Endodermal cell (in vitro differentiated cells): Measurements from ENCODE around the gene ADIPOR2. TPM values are rescaled to one million over a fixed set of nuclear protein-coding genes. Genes with fewer than 3 reads are reported as not detected.

ENCODE experiments used
- DNase-seq: peaks from one replicate; pipeline ENCODE4 v3.0.0-alpha.2; 2017
- H3K27ac ChIP-seq: 2 replicates; pipeline ENCODE4 v1.5.1; 2013; ENCODE audit warnings: mild to moderate bottlenecking, low read depth, low read length, moderate library complexity
- H3K27me3 ChIP-seq: 2 replicates; pipeline ENCODE4 v1.6.1; 2013; ENCODE audit warnings: mild to moderate bottlenecking, low read length, moderate library complexity; ENCODE audit not compliant: insufficient read depth, control insufficient read depth, poor library complexity, severe bottlenecking
- H3K36me3 ChIP-seq: 2 replicates; pipeline ENCODE4 v1.7.0; 2013; ENCODE audit warnings: mild to moderate bottlenecking, low read length, moderate library complexity; ENCODE audit not compliant: control insufficient read depth, insufficient read depth
- H3K4me1 ChIP-seq: one replicate; pipeline ENCODE4 v1.7.0; 2013; ENCODE audit warnings: low read length; ENCODE audit not compliant: control insufficient read depth, insufficient read depth
- H3K4me3 ChIP-seq: 2 replicates; pipeline ENCODE4 v1.5.1; 2013; ENCODE audit warnings: mild to moderate bottlenecking, low read length, moderate library complexity
- H3K9ac ChIP-seq: 2 replicates; pipeline ENCODE4 v1.6.1; 2013; ENCODE audit warnings: mild to moderate bottlenecking, low read length, moderate library complexity; ENCODE audit not compliant: poor library complexity, severe bottlenecking; ENCODE audit errors: extremely low read depth
- H3K9me3 ChIP-seq: 2 replicates; pipeline ENCODE4 v1.6.1; 2013; ENCODE audit warnings: mild to moderate bottlenecking, low read length, moderate library complexity; ENCODE audit not compliant: control insufficient read depth
- H3K27ac Mint-ChIP-seq: 2 replicates; pipeline ENCODE4 v1.8.0; 2020; ENCODE audit warnings: mixed read lengths
- H3K27me3 Mint-ChIP-seq: 2 replicates; pipeline ENCODE4 v1.8.0; 2021; ENCODE audit warnings: mild to moderate bottlenecking, mixed read lengths; ENCODE audit not compliant: insufficient read depth
- H3K36me3 Mint-ChIP-seq: 2 replicates; pipeline ENCODE4 v1.8.0; 2020; ENCODE audit warnings: low read depth, mixed read lengths
- H3K4me1 Mint-ChIP-seq: 2 replicates; pipeline ENCODE4 v1.8.0; 2020; ENCODE audit warnings: mixed read lengths
- H3K4me3 Mint-ChIP-seq: 2 replicates; pipeline ENCODE4 v1.8.0; 2020; ENCODE audit warnings: mild to moderate bottlenecking, moderate library complexity, mixed read lengths
- H3K9me3 Mint-ChIP-seq: 2 replicates; pipeline ENCODE4 v1.8.0; 2020; ENCODE audit warnings: mild to moderate bottlenecking, mixed read lengths
- WGBS, 2 experiments: methylation state at CpG; one replicate each; pipeline versions ENCODE4 v1.1.5 to v1.1.7; 2013; ENCODE audit warnings: missing lambda C conversion rate in 2 of 2, mixed read lengths in 1 of 2; ENCODE audit not compliant: insufficient coverage in 1 of 2, insufficient read length in 1 of 2; 5-methylcytosine and 5-hydroxymethylcytosine counted together
- total RNA-seq, 2 donors: library from RNA; stranded (reverse); fragmentation: NEBNext Ultra II Directional in 1 of 2; extraction: Animal tissue kit (Norgen Biotek cat#: 25700) in 1 of 2; gene quantifications; 2 replicates in 1 of 2; 3 replicates in 1 of 2; pipeline ENCODE4 v1.2.1, GENCODE V29; 2021
- TF ChIP-seq, protein P1 (sequence below): fragments of 200-600 bp; sonication (generic); conservative IDR thresholded peaks from 2 replicates; pipeline ENCODE4 v1.5.0; 2021; ENCODE audit warnings: antibody characterized with exemption, mild to moderate bottlenecking

Gene ADIPOR2
- total RNA-seq, 2 donors from 2014 or later, result 53.7 to 124 TPM

- Mint-ChIP-seq H3K27ac (peak overlapping the region; percentile 48), H3K9me3 (no peaks in the 10 kb centered on the region), H3K4me1 (peaks cover 3% of the 10 kb centered on the region), H3K36me3 (peaks cover 46% of the 10 kb centered on the region), H3K27me3 (no peaks in the 10 kb centered on the region), H3K4me3 (no peak overlapping the region)
- no peak overlapping the region for H3K27ac ChIP-seq
- H3K36me3 ChIP-seq, result peaks cover 70% of the 10 kb centered on the region
- TF ChIP-seq, protein P1, sequence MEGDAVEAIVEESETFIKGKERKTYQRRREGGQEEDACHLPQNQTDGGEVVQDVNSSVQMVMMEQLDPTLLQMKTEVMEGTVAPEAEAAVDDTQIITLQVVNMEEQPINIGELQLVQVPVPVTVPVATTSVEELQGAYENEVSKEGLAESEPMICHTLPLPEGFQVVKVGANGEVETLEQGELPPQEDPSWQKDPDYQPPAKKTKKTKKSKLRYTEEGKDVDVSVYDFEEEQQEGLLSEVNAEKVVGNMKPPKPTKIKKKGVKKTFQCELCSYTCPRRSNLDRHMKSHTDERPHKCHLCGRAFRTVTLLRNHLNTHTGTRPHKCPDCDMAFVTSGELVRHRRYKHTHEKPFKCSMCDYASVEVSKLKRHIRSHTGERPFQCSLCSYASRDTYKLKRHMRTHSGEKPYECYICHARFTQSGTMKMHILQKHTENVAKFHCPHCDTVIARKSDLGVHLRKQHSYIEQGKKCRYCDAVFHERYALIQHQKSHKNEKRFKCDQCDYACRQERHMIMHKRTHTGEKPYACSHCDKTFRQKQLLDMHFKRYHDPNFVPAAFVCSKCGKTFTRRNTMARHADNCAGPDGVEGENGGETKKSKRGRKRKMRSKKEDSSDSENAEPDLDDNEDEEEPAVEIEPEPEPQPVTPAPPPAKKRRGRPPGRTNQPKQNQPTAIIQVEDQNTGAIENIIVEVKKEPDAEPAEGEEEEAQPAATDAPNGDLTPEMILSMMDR, result peak; percentile 58
- H3K4me3 ChIP-seq, result no peak overlapping the region
- no peaks in the 10 kb centered on the region for H3K4me1 ChIP-seq
- DNase-seq, result no peak
- WGBS, 2 experiments, result 95% methylated on average over 1 of the region's 2 CpGs; no CpG with 5 or more reads in 1 of the 2 experiments
- no peak overlapping the region for H3K9ac ChIP-seq
- no peaks in the 10 kb centered on the region for H3K27me3 ChIP-seq
- peaks cover 5% of the 10 kb centered on the region for H3K9me3 ChIP-seq
These were observed 69.9 kb downstream of the ADIPOR2 start for GRCh38 chr12:1760566-1761382.

DNA sequence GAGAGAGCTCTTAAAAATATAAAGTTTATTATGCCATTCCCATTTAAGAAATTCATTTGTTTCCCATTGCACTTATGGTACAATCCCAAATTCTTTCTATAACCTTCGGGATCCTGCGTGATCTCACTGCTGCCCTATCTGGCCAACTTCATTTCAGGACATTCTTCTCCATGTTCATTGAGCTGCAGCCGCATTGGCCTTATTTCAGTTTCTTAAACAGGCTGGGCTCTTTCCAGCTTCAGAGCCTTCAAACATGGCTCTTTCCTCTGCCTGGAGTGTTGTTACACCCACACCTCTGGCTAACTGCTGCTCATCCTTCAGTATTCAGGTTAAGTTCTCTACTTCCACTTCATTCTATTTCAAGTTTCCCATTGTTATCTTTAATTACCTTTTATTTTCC is 71.0 kb downstream of the ADIPOR2 start:
- no peaks in the 10 kb centered on the region for H3K9me3 Mint-ChIP-seq
- no peaks in the 10 kb centered on the region for H3K27me3 Mint-ChIP-seq
- 94 to 100% methylated on average over 3 of the region's 3 CpGs for WGBS, 2 experiments
- H3K36me3 Mint-ChIP-seq, result peaks cover 38% of the 10 kb centered on the region
- Histone ChIP-seq H3K9me3 (peaks cover 5% of the 10 kb centered on the region), H3K9ac (no peak overlapping the region), H3K4me3 (no peak overlapping the region), H3K4me1 (no peaks in the 10 kb centered on the region), H3K27me3 (no peaks in the 10 kb centered on the region), H3K36me3 (peaks cover 64% of the 10 kb centered on the region), H3K27ac (no peak overlapping the region)
- no peak overlapping the region for H3K27ac Mint-ChIP-seq
- H3K4me3 Mint-ChIP-seq, result no peak overlapping the region
- TF ChIP-seq, protein P1, result no peak
- peaks cover 6% of the 10 kb centered on the region for H3K4me1 Mint-ChIP-seq
- no peak for DNase-seq

DNA sequence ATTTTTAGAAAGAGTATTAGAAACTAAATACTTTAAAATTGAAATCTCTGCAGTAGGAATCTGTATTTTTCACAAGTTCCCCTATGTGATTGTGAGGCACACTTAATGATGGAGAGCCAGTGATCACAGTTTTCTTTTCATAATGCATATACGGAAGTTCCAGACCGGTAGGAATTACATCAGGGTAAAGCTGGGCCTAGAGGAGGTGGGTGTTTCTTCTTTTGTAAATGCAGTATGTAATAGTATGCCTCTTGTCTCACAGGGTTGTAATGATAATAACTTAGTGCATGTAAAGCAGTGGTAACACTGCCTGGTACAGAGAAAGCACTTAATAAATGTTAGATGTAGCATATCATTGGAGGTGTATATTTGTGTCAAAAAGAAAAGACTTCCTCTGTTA is 72.3 kb downstream of the ADIPOR2 start:
- H3K9me3 ChIP-seq, result peaks cover 5% of the 10 kb centered on the region
- Mint-ChIP-seq H3K9me3 (no peaks in the 10 kb centered on the region), H3K4me1 (peaks cover 15% of the 10 kb centered on the region), H3K36me3 (peaks cover 28% of the 10 kb centered on the region), H3K4me3 (no peak overlapping the region), H3K27me3 (no peaks in the 10 kb centered on the region), H3K27ac (no peak overlapping the region)
- 94% methylated on average over 2 of the region's 2 CpGs; no CpG with 5 or more reads in 1 of the 2 experiments for WGBS, 2 experiments
- no peak overlapping the region for H3K4me3 ChIP-seq
- peaks cover 4% of the 10 kb centered on the region for H3K4me1 ChIP-seq
- TF ChIP-seq, protein P1, result no peak
- no peaks in the 10 kb centered on the region for H3K27me3 ChIP-seq
- DNase-seq, result no peak
- no peak overlapping the region for H3K9ac ChIP-seq
- peaks cover 60% of the 10 kb centered on the region for H3K36me3 ChIP-seq
- H3K27ac ChIP-seq, result no peak overlapping the region
